SK-N-SH (cell line): ENCODE data around the gene SMS.

ENCODE experiments used
- CHD2 ChIP-seq: fragments of 150-350 bp; IDR thresholded peaks from 2 replicates; pipeline ENCODE4 v1.6.1; 2018; ENCODE audit warnings: low read length; ENCODE audit not compliant: partially characterized antibody
- CTCF ChIP-seq: fragments of 200-600 bp; sonication (generic); IDR thresholded peaks from 2 replicates; pipeline ENCODE4 v1.6.1; 2017; ENCODE audit warnings: antibody characterized with exemption, mild to moderate bottlenecking, moderate library complexity
- JUND ChIP-seq: IDR thresholded peaks from 2 replicates; pipeline ENCODE4 v1.4.0; 2012
- MEF2A ChIP-seq: IDR thresholded peaks from 2 replicates; pipeline ENCODE4 v1.4.0; 2012; ENCODE audit warnings: low read depth, borderline replicate concordance
- REST ChIP-seq: IDR thresholded peaks from 2 replicates; pipeline ENCODE4 v1.6.1; 2012; ENCODE audit warnings: mild to moderate bottlenecking, low read depth, low read length, moderate library complexity
- RFX5 ChIP-seq: IDR thresholded peaks from 2 replicates; pipeline ENCODE4 v1.6.1; 2012; ENCODE audit warnings: mild to moderate bottlenecking, improper control_type of control experiment, low read length
- TEAD4 ChIP-seq: IDR thresholded peaks from 2 replicates; pipeline ENCODE4 v1.4.0; 2012; ENCODE audit warnings: mild to moderate bottlenecking, borderline replicate concordance; ENCODE audit not compliant: insufficient read depth
- YY1 ChIP-seq: IDR thresholded peaks from 2 replicates; pipeline ENCODE4 v1.4.0; 2012; ENCODE audit warnings: low read depth, mild to moderate bottlenecking

DNA sequence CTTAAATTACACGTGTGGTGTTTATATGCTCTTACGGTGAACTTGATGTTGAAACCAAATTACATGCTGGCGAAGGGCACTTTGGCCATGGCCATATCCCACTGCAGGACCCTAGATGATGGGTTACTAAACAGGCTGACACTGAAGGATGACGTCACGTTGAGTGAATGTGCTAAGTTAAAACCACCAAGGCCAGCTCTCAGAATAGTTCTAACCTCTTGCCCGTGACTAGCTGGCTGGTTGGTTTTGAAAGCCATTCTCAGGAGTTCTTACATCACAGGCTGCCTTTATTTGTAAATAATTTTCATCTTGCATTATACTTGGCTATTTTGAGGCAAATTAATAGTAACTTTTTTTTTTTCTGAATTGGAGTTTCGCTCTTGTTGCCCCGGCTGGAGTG is 50.3 kb downstream of the SMS start:
- no peak for TF ChIP-seq REST
- TF ChIP-seq CHD2: no peak
- no peak for TF ChIP-seq CTCF
- TF ChIP-seq TEAD4: no peak
- TF ChIP-seq RFX5: no peak
- TF ChIP-seq YY1: no peak
- TF ChIP-seq JUND: no peak
- TF ChIP-seq MEF2A: no peak
